GM19324 (cell line): ENCODE results near the gene EIF6.

ENCODE experiments used
- ATAC-seq: cut with Tn5 transposase; IDR thresholded peaks from one replicate; pipeline ENCODE4 v1.9.1; 2021; ENCODE audit warnings: mild to moderate bottlenecking, moderate library complexity; ENCODE audit not compliant: unreplicated experiment, low FRiP score

EIF6 gene

DNA sequence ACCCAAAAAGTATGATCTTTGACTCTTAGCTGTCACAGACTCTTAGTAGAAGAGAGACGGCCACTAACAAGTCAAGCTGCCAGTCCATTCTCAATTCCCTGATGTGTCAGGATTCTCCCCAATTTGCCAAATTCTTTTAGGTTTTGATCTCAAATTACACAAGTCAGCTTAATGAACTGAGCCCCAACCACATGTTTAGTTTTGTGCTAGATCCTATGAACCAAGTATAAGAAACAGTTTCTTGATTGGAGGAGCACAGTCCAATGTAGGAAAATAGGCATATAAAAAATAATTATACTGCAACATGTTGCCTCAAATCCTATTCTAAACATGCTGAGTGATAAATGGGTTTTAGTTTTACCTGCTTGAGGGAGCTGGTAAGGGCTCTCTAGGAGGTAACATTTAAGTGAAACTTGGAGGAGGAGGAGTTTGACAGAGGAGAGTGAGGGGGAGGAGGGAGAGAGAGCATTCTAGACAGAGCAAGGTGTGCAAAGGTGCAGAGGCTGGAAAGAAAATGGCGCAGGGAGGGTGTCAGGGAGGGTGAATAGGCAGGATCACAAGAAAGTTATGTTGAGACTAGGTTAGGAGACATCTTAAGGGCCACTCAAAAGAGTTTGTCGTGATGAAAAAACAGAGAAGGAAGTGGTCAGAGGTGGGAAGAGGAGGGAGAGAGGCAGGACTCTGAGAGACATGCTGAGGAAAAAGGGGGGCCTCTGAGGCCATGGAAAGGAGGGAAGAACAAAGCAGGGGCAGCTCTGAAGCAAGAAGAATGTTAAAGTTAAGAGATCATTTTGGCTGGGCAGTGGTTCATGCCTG lies 30.5 kb upstream of the EIF6 start:
- ATAC-seq, result no peak

DNA sequence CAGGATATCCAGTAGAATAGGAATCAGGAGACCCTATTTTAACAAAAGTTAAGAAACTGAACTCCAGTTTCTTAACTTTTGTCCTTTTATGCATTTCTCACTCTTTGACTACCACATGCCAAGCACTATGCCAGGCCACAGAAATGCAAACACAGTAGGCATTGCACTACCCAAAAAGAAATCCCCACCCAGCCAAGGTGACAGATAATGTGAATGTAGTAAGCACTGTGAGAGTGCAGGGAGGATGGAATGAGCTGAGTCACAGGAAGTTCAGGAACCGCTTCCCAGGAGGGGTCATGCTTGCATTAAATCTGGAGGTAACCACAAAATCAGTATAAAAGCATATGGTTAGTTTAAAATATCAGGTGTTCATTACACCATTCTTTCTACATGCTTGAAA lies 27.7 kb upstream of the EIF6 start:
- no peak for ATAC-seq

GRCh38 chr20:35311822-35312221 lies 27.2 kb upstream of the EIF6 start:
- ATAC-seq, result no peak

DNA sequence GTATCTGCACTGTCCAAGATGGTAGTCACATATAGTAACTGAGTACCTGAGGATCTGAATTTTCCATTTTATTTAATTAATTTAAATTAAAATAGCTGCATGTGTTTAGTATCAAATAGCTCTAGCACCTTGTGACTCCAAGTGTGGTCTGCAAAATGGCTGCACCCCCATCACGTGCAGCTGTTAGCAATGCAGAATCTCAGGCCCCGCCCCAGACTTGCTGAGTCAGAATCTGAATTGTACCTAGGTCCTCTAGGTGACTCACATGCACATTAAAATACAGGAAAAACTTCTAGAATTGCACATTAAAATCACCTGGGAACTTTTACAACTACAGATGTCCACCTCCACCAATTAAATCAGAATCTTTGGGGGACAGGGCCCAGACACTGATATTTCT lies 26.8 kb upstream of the EIF6 start:
- ATAC-seq, result no peak

DNA sequence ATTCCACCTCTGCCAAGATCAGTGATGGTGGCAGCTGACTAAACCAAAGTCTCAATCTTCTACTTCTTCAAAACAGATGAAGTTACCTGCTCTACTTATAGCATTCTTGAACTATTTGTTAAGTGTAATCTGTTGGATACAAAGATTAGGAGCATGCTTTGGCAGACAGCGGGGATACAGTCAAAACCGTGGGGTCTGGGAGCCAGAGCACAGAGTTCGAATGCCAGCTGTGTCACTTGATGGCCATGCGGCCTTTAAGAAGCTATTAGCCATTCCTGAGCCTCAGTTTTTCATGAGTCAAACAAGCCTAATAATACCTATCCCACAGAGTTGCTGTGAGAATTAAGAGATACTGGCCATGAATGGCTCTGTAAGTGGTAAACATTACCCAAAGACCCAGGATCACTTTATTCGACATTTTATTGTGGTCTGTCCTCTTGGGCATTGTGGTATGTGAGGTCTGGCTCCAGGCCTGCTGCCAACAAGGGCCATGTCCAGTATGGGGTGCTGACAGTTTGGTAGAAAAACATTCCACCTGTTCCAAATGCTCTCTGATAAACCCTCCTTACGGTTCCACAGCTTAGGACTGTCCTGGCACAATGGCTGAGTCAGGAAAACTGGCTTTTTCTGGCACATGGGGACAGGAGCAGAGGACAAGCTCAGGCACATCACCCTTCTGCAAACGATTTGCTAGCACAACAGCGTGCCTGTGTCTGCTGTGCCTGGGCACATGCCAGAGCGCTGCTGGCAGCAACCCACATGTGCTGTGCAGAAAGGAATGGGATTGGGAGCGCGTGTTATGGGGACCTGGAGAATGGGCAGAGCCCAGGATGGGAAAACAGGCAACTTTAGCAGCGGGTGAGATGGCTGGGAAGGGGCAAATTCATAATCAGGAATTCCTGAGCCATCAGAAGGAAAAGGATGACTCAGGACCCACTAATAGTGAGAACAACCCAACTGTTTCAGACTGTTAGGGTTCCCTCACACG lies 23.4 kb upstream of the EIF6 start:
- no peak for ATAC-seq

GRCh38 chr20:35306931-35307517 lies 22.5 kb upstream of the EIF6 start:
- ATAC-seq, result no peak

GRCh38 chr20:35305682-35306556 lies 21.3 kb upstream of the EIF6 start:
- no peak for ATAC-seq

- ATAC-seq, result no peak
These were observed 20.4 kb upstream of the EIF6 start for GRCh38 chr20:35304956-35305355.

DNA sequence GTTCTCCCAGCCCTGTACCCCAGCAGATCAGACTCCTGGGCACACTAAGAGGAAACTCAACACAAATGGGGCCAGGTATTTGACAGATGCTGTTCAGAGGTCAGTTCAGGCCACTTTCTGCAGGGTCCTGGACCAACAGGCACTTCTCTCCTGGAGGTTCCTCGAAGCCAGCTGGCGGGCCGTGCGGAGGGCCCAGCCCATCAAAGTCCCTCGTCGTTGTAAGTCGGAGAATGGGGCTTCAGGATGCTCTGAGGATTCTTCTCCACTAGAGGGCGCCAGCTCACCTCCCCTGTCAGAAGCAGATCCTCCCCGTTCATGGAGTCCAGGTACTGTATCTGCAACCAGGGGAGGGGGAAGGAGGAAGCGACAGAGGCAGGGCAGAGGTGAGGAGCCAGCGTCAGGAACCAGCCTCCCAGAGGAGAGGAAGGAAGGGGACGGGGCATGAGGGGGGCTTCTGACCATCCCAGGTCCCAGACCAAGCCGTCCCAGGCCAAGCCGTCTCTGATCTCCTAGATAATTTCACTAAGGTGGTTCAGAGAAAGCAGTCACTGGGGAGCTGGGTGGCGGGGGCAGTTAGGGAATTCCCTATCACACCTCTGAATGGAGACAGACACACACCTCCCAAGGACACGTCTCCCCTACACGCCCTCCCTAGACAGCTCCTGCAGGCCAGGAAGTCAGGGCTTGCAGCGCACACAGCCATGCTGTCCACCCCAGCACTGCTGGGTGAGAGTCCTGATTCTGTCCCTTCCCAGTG lies 19.3 kb upstream of the EIF6 start:
- no peak for ATAC-seq

GRCh38 chr20:35303382-35303734 lies 18.8 kb upstream of the EIF6 start:
- ATAC-seq, result no peak

- no peak for ATAC-seq
These were observed 18.1 kb upstream of the EIF6 start for GRCh38 chr20:35302421-35303335.

- no peak for ATAC-seq
These were observed 16.9 kb upstream of the EIF6 start for GRCh38 chr20:35301426-35301825.

- ATAC-seq, result no peak
These were observed 16.1 kb upstream of the EIF6 start for GRCh38 chr20:35300469-35301262.

DNA sequence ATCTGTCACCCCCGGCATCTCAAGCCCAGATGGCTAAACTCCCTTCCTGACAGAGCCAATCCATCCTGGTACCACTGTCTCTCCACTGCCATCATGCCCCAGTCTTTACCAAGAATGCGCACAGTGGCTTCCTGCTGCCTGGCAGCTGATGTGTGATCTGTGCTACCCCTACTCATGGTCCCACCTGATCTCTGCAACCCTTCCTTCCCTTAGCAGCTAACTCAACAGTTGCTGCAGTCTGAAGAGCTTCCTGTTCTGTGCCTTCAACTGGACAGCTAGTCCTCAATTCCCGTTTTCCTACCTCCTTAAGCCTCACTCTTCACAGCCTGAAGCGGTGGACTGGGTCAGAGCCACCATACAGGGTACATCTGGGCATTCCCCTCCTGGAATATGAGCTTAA lies 15.2 kb upstream of the EIF6 start:
- ATAC-seq, result no peak

DNA sequence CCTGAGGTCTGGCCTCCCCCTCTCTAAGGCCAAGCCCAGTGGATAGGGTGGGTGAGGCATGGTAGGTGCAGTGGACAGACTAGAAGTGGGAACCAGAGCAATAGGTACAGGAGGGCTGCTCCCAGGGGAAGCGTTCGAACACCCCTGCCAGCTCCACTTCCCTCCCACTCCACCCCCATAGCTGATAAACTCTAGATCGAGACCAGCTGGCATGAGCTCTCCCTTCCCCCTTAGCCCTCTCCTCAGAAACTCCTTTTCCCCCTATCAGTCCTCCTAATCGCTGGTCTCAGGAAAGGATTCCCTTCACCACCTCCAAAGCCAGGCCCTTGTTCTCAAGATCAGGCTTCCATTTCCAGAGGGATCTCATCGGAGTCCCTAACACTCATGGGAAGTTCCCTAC lies 13.7 kb upstream of the EIF6 start:
- ATAC-seq, result no peak

DNA sequence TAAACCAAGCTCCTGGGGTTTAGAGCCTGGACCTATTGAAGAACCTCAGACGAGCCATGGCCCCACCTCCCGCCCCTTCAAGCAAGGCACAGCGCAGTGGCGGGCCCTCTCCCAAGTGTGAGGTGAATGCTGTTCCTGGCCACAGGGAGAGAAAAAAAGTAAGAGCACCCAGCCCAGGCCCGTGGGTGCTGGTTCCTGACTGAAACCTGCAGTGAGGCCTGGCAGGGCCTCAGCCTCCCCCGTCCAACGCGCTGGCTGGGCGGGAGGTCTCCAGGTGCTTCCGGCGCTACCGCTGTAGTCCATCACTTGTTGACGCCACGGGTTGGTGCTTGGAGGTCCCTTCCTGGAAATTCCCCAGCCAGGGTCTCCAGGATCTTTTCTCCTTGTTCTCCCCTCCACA lies 13.2 kb upstream of the EIF6 start:
- no peak for ATAC-seq

- ATAC-seq, result no peak
These were observed 12.6 kb upstream of the EIF6 start for GRCh38 chr20:35297155-35297554.

DNA sequence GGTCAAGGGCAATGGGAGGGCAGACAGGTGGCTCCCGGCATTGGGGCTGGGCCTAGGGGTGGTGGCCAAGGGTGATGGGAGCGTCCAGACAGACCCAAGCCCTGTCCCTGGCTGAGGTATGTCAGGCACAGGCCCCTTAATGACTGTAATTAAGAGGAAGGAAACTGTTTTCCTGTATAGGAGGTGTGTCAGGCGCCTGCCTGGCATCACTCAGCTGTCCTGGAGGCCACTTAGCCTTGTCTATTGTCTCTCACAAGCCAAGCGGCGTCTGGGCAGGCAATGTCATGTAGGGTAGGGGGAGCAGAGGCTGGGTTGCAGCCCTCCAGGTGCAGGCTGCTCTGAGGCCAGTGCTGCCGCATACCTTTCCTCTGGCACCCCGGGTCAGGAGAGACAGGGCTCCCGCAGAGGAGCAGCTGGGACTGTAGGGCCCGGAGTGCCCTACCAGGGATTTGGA lies 11.6 kb upstream of the EIF6 start:
- no peak for ATAC-seq
